GM12878 (cell line): ENCODE measurements around the gene PARD6B. TPM values are rescaled to one million over a fixed set of nuclear protein-coding genes. Genes with fewer than 3 reads are reported as not detected.

ENCODE experiments used
- ATAC-seq: fragments of 200-7000 bp; cut with Tn5 transposase; 3 replicates; pipeline ENCODE4 v1.9.1; 2020; ENCODE audit warnings: mild to moderate bottlenecking, moderate library complexity
- BruUV-seq: library from RNA; stranded (reverse); fragments of 400-500 nt; replicated peaks from 2 replicates; lab custom pipeline; 2021; lab: Mats Ljungman, UMichigan
- CTCF ChIA-PET: fragments of 300-600 bp; sonication (Branson Sonifier 250); formaldehyde crosslinking; extraction: SDS; loops from one replicate; lab custom pipeline; 2021; ENCODE audit warnings: inconsistent platforms; lab: Yijun Ruan, JAX
- POLR2A ChIA-PET: fragments of 350-600 bp; formaldehyde crosslinking; extraction: SDS; loops from one replicate; lab custom pipeline; 2021; ENCODE audit warnings: inconsistent platforms; lab: Charles Lee
- RAD21 ChIA-PET: fragments of 300-600 bp; sonication (Branson Sonifier 250); formaldehyde crosslinking; loops from one replicate; lab custom pipeline; 2023; ENCODE audit warnings: antibody characterized with exemption; ENCODE audit not compliant: unreplicated experiment; lab: Charles Lee
- SMC1A ChIA-PET: fragments of 300-600 bp; sonication (Branson Sonifier 250); formaldehyde crosslinking; loops from one replicate; lab custom pipeline; 2023; ENCODE audit not compliant: unreplicated experiment, uncharacterized antibody; lab: Charles Lee
- DNase-seq: peaks from one replicate; pipeline ENCODE4 v3.0.0-alpha.2; 2011; ENCODE audit warnings: low read depth, low spot score
- FAIRE-seq: peaks from 3 replicates; lab custom pipeline; 2011; peaks lifted over from hg19 to GRCh38; lab: Jason Lieb, UNC
- H2AFZ ChIP-seq: 2 replicates; pipeline ENCODE4 v1.6.0; 2011; ENCODE audit warnings: low read depth, low read length, control low read depth; ENCODE audit not compliant: control insufficient read depth
- H3K27ac ChIP-seq: 2 replicates; pipeline ENCODE4 v1.5.1; 2011; ENCODE audit warnings: control low read depth; ENCODE audit not compliant: control insufficient read depth, insufficient read depth
- H3K27me3 ChIP-seq, 2 experiments: replicated peaks in 1 of 2; 2 replicates each; pipeline versions ENCODE4 v1.6.0 to v1.6.1; 2011; ENCODE audit warnings: low read length in 1 of 2; ENCODE audit not compliant: control insufficient read depth in 2 of 2, insufficient read depth in 2 of 2
- H3K36me3 ChIP-seq, 2 experiments: 2 replicates each; pipeline ENCODE4 v1.5.1; 2011; ENCODE audit warnings: low read length in 1 of 2; ENCODE audit not compliant: control insufficient read depth in 2 of 2, insufficient read depth in 2 of 2
- H3K4me1 ChIP-seq: 2 replicates; pipeline ENCODE4 v1.6.1; 2011; ENCODE audit warnings: mild to moderate bottlenecking, low read length, moderate library complexity, mixed read lengths; ENCODE audit not compliant: control insufficient read depth, insufficient read depth
- H3K4me2 ChIP-seq: 2 replicates; pipeline ENCODE4 v1.6.0; 2011; ENCODE audit warnings: control low read depth; ENCODE audit not compliant: control insufficient read depth, insufficient read depth
- H3K4me3 ChIP-seq: fragments of 200-600 bp; sonication (generic); 2 replicates; pipeline ENCODE4 v1.5.1; 2016
- H3K79me2 ChIP-seq: 2 replicates; pipeline ENCODE4 v1.6.0; 2011; ENCODE audit warnings: low read length; ENCODE audit not compliant: control insufficient read depth, insufficient read depth
- H3K9ac ChIP-seq: 2 replicates; pipeline ENCODE4 v1.8.0; 2011; ENCODE audit warnings: low read length, control low read depth, mixed read lengths; ENCODE audit not compliant: control insufficient read depth, insufficient read depth
- H3K9me3 ChIP-seq: replicated peaks from 3 replicates; pipeline ENCODE4 v1.5.1; 2011; ENCODE audit warnings: mild to moderate bottlenecking, low read length; ENCODE audit not compliant: control insufficient read depth, insufficient read depth
- H4K20me1 ChIP-seq: 2 replicates; pipeline ENCODE4 v1.6.0; 2011; ENCODE audit not compliant: control insufficient read depth, insufficient read depth
- ASH2L ChIP-seq: fragments of 300-600, 200-600 bp; sonication (generic); IDR thresholded peaks from 2 replicates; pipeline ENCODE4 v1.6.1; 2017; ENCODE audit warnings: low read depth, mild to moderate bottlenecking, borderline replicate concordance
- ATF2 ChIP-seq: IDR thresholded peaks from 2 replicates; pipeline ENCODE4 v1.6.1; 2012; ENCODE audit warnings: low read length, inconsistent platforms
- BCL11A ChIP-seq: IDR thresholded peaks from 2 replicates; pipeline ENCODE4 v1.6.1; 2011; ENCODE audit warnings: low read depth, low read length
- BRCA1 ChIP-seq: IDR thresholded peaks from 2 replicates; pipeline ENCODE4 v1.6.1; 2011; ENCODE audit warnings: low read depth, low read length, improper control_type of control experiment
- E2F4 ChIP-seq: IDR thresholded peaks from 2 replicates; pipeline ENCODE4 v1.6.1; 2012; ENCODE audit warnings: low read depth, low read length, improper control_type of control experiment
- ETV6 ChIP-seq, 2 experiments: fragments of 450-650 bp in 1 of 2; IDR thresholded peaks in 1 of 2; conservative IDR thresholded peaks in 1 of 2; 2 replicates each; pipeline ENCODE4 v1.6.1; 2014; ENCODE audit warnings: antibody characterized with exemption in 1 of 2, borderline replicate concordance in 1 of 2, low read depth in 1 of 2, mild to moderate bottlenecking in 1 of 2, moderate library complexity in 1 of 2
- HDAC2 ChIP-seq: fragments of 200-600 bp; sonication (generic); IDR thresholded peaks from 2 replicates; pipeline ENCODE4 v1.6.1; 2017
- KAT2A ChIP-seq: conservative IDR thresholded peaks from 2 replicates; pipeline ENCODE4 v1.6.1; 2011; ENCODE audit warnings: low read depth, low read length; ENCODE audit not compliant: control insufficient read depth
- MYB ChIP-seq: fragments of 150-350 bp; IDR thresholded peaks from 2 replicates; pipeline ENCODE4 v1.6.1; 2014; ENCODE audit warnings: mild to moderate bottlenecking, low read depth, low read length, borderline replicate concordance
- NFXL1 ChIP-seq: fragments of 450-650 bp; IDR thresholded peaks from 2 replicates; pipeline ENCODE4 v1.6.1; 2017; ENCODE audit warnings: antibody characterized with exemption, mild to moderate bottlenecking, borderline replicate concordance
- NR2C1 ChIP-seq: fragments of 450-650 bp; IDR thresholded peaks from 2 replicates; pipeline ENCODE4 v1.6.1; 2017; ENCODE audit warnings: antibody characterized with exemption, mild to moderate bottlenecking, moderate library complexity
- POU2F2 ChIP-seq: IDR thresholded peaks from 3 replicates; pipeline ENCODE4 v1.6.1; 2011; ENCODE audit warnings: low read depth, mild to moderate bottlenecking, low read length, borderline replicate concordance
- RELA ChIP-seq: fragments of 450-650 bp; IDR thresholded peaks from 2 replicates; pipeline ENCODE4 v1.8.0; 2014; ENCODE audit warnings: borderline replicate concordance; ENCODE audit not compliant: partially characterized antibody
- RUNX3 ChIP-seq: IDR thresholded peaks from 2 replicates; pipeline ENCODE4 v1.6.1; 2012; ENCODE audit warnings: low read length, inconsistent platforms
- SMAD5 ChIP-seq: IDR thresholded peaks from 2 replicates; pipeline ENCODE4 v1.6.1; 2016; ENCODE audit warnings: antibody characterized with exemption, low read depth
- SUPT20H ChIP-seq: IDR thresholded peaks from 2 replicates; pipeline ENCODE4 v1.6.1; 2011; ENCODE audit warnings: low read depth, mild to moderate bottlenecking, low read length, moderate library complexity, borderline replicate concordance; ENCODE audit not compliant: control insufficient read depth
- ZNF274 ChIP-seq: IDR thresholded peaks from one replicate; pipeline ENCODE4 v1.8.0; 2011; ENCODE audit not compliant: insufficient read length, insufficient read depth
- ZNF622 ChIP-seq: fragments of 450-650 bp; IDR thresholded peaks from 2 replicates; pipeline ENCODE4 v1.6.1; 2017; ENCODE audit warnings: mild to moderate bottlenecking, inconsistent platforms
- WGBS: methylation state at CpG from one replicate; pipeline ENCODE4 v1.1.6; 2016; ENCODE audit warnings: low lambda C conversion rate; ENCODE audit not compliant: insufficient replicate concordance, insufficient coverage; ENCODE audit errors: missing lambda C conversion rate; 5-methylcytosine and 5-hydroxymethylcytosine counted together
- in situ Hi-C: fragments of 300-500 bp; cut with MboI; formaldehyde crosslinking; loops from 9 replicates; pipeline ENCODE4 v1.14.3; 2018; ENCODE audit warnings: mixed read lengths
- intact Hi-C: fragments of 100-400 bp; cut with micrococcal nuclease; formaldehyde crosslinking; loops from one replicate; pipeline ENCODE4 v1.14.2; 2022; ENCODE audit not compliant: unreplicated experiment
- polyA plus RNA-seq, 11 experiments: library from polyadenylated mRNA; depleted of rRNA in 4 of 11; unstranded in 6 of 11; stranded (reverse) in 5 of 11; fragments of >200 nt; fragmentation: Nextera tagmentation in 4 of 11; fragmentation: Illumina TruSeq in 1 of 11; extraction: Ambion mirVana in 4 of 11; extraction: Trizol in 1 of 11; gene quantifications; 1 replicate in 1 of 11; 2 replicates in 10 of 11; pipeline versions ENCODE4 v1.2.1 to v1.2.3, GENCODE V29; 2011 to 2016; ENCODE audit warnings: inconsistent platforms in 2 of 11, missing spikeins in 2 of 11, low read depth in 1 of 11
- total RNA-seq, 4 experiments: library from RNA; depleted of rRNA in 3 of 4; stranded (reverse); fragments of >200 nt in 3 of 4; fragmentation: Illumina TruSeq in 1 of 4; extraction: Trizol in 1 of 4; gene quantifications; 2 replicates each; pipeline versions ENCODE4 v1.2.1 to v1.2.3, GENCODE V29; 2013 to 2021

PARD6B gene
- total and polyA plus RNA-seq, 10 of the 15 experiments (the other 5 are each of a cell fraction or from before 2014, with no cell fraction given) = 0.57 to 4.7 (median 2.0) TPM

GRCh38 chr20:50805349-50805684 lies 73.9 kb downstream of the PARD6B start (continued):
- TF ChIP-seq E2F4 (no peak), ATF2 (0 out of 2 replicates have a peak, but pooled peaks have one; percentile 7), POU2F2 (peak; percentile 54; the same call in 1 of the 3 replicates), ZNF622 (no peak)

GRCh38 chr20:50806126-50806768 lies 74.9 kb downstream of the PARD6B start:
- no TSS peak for BruUV-seq
- POLR2A ChIA-PET = no interaction called here
- no peaks in the 10 kb centered on the region for H3K27me3 ChIP-seq
- no peak overlapping the region for H3K9ac ChIP-seq
- H3K9me3 ChIP-seq = no peaks in the 10 kb centered on the region; the same call in 2 of the 3 replicates
- no peaks in the 10 kb centered on the region for H4K20me1 ChIP-seq
- intact Hi-C loops (no loop called here), in situ Hi-C loops (loop anchor here (10.0 to 25.0 kb wide), 2 partner anchors 291 to 1381 kb away; partner anchors contain the start of genes PTPN1 and ZFP64)
- FAIRE-seq = no peak
- 72% methylated on average over 5 of the region's 5 CpGs for WGBS
- CTCF ChIA-PET = interaction anchor here (1.0 kb wide), 1 partner anchor 11 kb away, joined by 4 read pairs; the partner anchor contains the start of gene BCAS4
- H3K27ac ChIP-seq = peak overlapping the region; percentile 4; the same call in 1 of the 2 replicates
- peak overlapping the region; percentile 98 for H3K4me2 ChIP-seq
- no peak for DNase-seq
- RAD21 ChIA-PET = interaction anchor here (0.7 kb wide), 1 partner anchor 9 kb away, joined by 3 read pairs; no protein-coding TSS in a partner anchor
- SMC1A ChIA-PET = interaction anchor here (1.6 kb wide), 1 partner anchor 12 kb away, joined by 4 read pairs; the partner anchor contains the start of gene BCAS4
- ATAC-seq = no peak
- no peak overlapping the region for H3K4me3 ChIP-seq
- H3K79me2 ChIP-seq = peaks cover 73% of the 10 kb centered on the region
- no peak overlapping the region for H2AFZ ChIP-seq
- no peak for TF ChIP-seq RUNX3
- TF ChIP-seq ASH2L = no peak
- TF ChIP-seq HDAC2 = no peak
- TF ChIP-seq ZNF274 = no peak
- TF ChIP-seq SMAD5 = no peak
- TF ChIP-seq NR2C1 = no peak
- no peak for TF ChIP-seq SUPT20H
- TF ChIP-seq ETV6 (conservative IDR thresholded peaks at IDR 0.05 in 1 of 2, IDR thresholded peaks at IDR 0.05 in 1 of 2; ENCODE audit: borderline replicate concordance in 1 of 2, low read depth in 1 of 2) = peak in 1 of 2 experiments; percentile 86; a peak in 1 of 4 replicates
- no peak for TF ChIP-seq KAT2A
- TF ChIP-seq POU2F2 = no peak
- no peak for TF ChIP-seq BRCA1
- TF ChIP-seq E2F4 = no peak
- TF ChIP-seq MYB = no peak
- peak; percentile 69; the same call in 1 of the 2 replicates for TF ChIP-seq NFXL1
- no peak for TF ChIP-seq BCL11A
- TF ChIP-seq RELA = no peak
- 0 out of 4 replicates have a peak, but pooled peaks cover 1 to 2% of the 10 kb centered on the region in 2 experiments for H3K36me3 ChIP-seq
- H3K4me1 ChIP-seq = peaks cover 36% of the 10 kb centered on the region
